HG02759 (cell line): ENCODE results near the gene IQCE.

ENCODE experiments used
- ATAC-seq: cut with Tn5 transposase; IDR thresholded peaks from one replicate; pipeline ENCODE4 v1.9.1; 2021; ENCODE audit warnings: mild to moderate bottlenecking, moderate library complexity; ENCODE audit not compliant: unreplicated experiment

Gene IQCE

DNA sequence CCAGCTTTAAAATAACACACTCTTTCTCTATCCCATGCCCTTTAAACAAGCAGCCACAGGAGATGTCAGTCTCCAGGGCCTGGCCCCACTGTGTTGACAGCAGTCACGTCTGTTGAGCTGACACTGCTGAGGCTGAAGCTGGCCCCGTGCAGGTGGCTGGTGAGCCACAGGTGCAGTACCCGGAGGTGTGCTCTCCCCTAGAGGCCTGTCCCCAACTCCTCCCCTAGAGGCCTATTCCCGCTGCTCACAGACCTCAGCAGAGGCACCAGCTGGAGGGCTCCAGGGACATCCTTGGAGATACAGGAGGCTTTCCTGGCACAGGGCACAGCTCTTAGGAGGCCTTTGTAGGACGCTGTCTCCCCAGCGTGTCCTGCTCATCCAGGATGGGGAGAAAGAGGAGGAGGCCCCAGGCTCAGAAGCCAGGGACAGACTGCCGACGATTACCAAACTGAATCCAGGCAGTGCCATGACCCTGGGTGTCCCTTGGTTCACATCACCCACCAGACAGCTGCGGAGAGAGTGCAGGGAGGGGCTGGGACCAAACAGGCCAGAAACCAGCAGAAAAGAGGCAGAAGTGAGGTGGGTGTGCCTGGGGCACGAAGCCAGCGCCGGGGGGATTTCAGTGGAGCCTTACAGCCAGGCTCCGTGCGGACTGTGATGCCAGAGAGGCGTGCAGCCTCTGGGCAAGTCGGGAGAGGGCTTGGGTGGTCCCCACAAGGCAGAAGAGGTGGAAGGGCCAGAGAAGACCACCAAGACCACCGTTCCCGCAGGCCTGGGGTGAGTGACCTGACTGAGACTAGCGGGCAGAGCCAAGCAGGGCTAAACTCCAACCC is 54.5 kb downstream of the IQCE start:
- no peak for ATAC-seq

DNA sequence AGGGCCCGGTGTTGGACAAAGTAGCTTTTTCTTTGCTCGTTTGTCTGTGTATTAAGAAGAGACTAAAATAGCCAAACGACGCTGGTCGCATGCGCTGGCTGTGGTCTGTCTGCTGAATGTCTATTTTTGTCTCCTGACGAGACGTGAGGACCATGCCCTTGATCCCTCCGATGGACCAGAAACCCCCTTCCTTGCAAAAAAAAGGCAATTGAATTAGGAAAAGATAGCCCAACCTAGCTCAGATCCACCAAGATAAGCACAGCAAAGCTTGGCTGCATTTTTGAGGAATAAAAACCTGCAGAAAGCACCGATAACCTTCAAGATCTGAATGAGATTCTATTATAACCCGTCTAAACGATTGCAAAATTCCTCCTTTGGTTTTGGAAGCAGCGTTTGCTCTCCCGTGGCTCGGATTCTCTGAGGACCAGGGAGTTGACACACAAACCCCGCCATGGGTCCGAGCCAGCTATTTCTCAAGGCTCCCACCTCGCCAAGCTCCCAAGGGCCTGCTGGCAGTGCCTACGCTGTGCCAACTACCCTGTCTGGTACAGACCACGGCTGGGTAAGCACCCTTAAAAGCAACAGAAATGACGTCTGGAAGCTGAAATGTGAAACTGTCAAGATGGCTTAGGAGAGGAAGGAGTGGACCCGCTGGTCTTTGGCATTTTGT is 55.3 kb downstream of the IQCE start:
- ATAC-seq = no peak

DNA sequence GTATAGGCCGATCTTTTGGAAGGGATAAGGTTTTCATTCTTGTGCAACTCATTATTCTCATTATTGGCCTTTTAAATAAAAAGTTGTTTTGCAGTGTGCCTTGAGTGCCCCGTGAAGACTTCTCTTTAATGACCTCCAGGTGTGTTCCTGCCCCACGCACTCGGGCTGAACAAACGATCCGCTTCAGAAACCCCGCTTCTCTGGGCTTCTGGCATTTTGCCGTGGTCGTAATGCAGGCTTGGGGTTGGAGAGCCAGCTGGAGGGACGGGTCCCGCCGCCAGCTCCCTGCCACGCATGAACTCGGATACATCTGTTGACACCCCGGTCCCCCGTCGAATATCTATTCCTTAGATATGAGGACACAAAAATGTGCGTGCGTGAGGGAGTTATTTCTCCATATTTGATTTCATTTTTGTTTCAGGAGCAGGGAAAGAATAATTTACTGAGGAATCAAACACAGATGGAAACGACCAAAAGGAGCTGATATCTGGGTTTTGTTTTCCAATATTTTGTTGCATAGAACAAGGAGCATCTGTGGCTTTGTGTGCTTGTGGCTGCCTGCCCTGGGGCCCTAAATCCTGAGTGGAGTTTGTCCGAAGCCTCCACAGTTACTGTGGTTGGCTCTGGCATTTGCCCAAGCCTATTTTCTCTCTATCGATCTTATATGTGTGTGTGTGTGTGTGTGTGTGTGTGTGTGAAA is 56.0 kb downstream of the IQCE start:
- no peak for ATAC-seq

DNA sequence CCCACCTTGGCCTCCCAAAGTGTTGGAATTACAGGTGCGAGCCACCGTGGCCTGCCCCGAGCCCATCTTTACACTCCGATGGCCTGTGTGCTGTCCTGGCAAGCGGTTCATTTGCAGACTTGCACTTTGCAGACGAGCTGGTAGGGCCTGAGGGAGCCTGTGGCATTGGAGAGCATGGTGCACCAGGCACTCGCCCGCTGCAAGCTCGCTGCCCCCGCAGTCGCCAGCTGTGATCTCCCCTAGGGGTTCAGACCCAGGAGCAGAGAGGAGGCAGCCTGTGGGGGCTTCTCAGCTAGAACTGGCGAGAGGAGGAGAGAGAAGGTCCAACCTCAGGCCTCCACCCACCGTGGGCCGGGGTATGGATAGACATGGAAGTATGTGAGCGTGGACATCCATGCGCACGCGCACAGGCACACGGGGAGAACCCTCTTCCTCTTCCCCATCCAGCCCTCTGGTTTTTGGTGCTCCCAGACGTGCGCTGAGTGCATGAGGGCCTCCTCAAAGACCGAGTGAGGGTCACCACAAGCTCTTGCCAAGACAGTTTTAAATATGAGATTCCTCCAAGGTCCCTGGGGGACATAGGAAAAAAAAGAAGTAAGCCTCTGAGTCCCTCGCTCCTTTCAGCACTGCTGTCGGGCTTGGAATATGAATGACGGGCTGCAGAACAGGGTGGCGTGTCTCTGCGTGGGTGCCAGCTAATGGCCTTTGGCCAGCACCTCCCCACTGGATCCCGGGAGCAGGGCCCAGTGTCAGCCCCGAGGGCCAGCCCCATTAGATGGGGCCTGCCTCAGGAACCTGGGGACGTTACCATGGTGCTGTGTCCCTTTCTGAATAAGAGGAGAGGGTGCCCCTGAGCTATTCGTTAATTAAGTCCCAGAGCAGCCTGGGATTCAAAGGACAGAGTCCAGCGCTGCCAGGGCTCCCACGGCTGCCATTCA is 57.9 kb downstream of the IQCE start:
- no peak for ATAC-seq

DNA sequence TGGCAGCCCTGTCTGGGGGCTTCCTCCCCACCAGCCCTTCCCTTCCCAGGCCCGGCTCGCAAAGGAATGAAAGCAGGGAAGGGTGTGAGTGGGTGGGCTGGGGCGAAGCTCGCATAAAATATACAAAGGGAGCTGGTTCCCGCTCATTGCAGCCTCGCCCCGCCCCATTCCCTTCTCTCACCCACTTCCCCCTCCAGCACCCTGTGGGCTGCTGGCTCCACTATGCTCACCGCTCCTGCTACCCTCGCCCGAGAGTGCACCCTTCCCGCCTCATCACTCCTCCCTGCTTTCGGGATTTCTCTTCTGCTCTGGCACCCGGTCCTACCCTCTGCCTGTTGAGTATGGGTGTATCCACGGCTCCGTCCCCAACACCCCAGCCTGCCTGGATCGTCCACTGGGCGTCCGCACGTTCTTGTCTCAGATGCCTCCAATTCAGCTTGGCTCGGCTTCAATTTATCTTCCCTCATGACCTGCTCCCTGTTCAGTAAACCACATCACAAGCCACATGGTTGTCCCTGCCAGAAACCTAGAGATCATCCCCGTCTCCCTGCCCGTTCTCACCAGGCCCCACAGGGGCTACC is 58.6 kb downstream of the IQCE start:
- no peak for ATAC-seq

DNA sequence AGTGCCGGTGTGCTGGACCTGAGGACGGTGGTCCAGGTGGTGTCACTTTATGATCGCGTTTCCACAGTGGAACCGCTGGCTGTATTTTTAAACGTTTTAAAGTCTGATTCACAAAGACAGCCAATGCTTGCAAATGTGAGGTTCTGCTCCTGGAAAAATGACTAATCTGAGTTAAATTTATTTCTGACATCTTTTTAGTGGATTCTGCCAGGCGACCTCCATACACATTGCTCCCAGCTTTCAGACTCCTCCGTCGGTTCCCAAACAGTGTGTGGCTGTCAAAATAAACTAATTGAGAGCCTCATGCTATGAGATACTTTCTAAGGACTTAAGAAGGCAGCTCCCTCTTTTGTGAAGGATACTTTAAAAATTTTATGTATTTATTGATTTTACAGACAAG is 60.3 kb downstream of the IQCE start:
- ATAC-seq = no peak

DNA sequence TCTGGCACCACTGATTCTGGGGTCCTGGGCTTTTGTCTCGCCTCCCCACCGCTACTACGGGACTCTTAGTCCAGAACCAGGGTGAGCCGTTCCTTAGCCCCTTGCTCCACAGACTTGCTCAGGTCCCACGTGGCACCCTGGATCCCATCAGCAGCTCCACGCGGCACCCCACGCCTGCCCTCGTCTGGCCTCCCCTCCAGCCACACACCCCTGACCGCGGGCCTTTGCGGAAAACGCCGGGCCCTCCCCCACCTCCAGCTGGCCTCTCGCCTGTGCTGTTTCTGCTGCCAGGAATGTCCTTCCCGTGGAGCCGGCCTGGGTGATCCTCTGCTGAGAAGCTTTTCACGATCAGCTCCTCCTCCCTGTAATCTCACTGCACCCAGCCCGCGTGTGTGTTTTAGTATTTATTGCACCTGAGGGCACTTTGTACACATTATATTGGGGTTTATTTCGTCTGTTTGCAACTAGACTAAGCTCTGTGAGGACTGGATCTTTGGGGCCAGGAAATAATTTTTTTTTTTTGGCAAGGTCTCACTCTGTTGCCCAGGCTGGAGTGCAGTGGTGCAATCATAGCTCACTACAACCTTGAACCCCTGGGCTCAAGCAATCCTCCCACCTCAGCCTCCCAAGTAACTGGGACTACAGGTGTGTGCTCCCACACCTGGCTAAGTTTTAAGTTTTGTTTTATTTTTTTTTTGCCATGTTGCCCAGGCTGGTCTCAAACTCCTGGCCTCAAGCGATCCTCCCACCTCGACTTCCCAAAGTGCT is 62.5 kb downstream of the IQCE start:
- ATAC-seq = no peak

DNA sequence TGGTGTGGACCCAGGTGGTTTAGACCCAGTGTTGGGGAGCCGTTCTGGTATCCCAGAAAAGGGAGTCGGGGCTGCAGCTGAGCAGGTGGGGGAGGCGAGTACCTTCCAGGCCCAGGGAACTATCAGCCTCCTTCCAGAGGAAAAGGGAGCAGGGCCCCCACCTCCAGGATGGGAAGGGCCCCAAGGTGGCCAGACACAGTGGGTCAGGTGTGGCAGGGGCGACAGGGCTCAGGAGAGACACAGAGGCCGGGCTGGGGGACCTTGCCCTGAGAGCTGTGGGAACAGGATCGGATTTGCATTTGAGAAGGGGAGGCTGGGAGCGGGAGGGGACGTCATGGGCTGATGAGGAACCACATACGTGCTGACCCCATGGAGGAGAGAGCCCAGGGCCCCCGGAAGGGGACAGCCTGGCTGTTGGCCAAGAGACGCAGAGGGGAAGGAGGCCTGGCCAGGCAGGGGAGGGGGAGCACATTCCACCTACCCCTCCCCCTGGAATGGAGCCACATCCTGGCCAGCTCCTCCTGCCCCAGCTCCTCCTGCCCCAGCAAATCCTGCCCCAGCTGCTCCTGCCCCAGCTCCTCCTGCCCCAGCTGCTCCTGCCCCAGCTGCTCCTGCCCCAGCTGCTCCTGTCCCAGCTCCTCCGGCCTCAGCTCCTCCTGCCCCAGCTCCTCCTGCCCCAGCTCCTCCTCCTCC is 63.3 kb downstream of the IQCE start:
- no peak for ATAC-seq

DNA sequence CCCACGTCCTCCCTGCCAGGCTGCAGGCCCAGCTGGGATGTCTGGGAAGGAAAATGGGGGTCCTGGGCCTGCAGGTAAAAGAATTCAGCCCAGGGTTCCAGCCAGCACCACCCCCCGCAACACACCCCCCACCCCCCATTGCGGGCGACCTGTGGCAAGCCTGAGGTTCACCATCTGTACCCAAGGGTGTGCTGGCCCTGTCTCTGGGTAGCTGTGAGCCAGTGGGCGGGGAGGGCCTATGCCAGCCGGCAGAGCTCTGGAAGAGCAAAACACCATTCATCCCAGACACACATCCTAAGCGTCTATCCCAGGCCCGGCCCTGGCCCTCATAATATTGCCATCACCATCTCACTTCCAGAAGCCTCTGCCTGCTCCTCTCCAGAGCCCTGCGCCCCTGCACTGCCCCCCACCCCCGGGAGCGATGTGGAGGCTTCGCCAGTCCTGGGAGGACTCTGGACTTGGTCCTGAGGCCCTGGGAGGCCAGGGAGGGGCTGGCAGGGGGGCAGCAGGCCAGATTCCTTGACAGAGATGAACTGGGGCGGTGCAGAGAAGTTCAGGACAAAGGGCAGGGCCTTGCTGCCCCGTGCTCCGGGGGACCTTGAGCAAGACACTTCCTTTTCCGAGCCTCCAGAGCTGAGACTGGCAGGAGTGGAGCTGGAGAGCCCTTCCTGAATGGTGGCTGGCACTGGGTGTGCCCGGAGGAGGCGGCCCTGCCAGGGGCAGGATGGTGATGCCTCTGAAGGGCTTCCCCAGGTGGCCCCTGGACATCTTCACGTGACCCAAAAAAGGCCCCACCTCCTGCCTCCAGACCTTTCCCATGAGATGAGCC is 64.3 kb downstream of the IQCE start:
- no peak for ATAC-seq

DNA sequence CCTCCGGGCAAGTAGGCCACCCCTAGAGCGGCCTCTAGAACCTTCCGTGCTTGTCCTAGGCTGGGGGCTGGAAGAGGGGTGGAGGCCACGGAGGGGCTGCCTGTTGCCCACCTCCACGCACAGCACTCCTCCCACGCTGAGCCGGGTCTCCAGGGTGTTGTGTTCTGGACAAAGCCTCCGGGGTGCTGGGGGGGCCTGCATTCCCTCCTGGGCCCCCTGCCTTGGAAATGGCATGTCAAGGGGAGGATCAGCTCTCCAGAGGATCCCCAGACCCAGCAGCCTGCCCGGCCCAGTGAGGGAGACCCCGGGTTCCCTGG is 64.9 kb downstream of the IQCE start:
- no peak for ATAC-seq

DNA sequence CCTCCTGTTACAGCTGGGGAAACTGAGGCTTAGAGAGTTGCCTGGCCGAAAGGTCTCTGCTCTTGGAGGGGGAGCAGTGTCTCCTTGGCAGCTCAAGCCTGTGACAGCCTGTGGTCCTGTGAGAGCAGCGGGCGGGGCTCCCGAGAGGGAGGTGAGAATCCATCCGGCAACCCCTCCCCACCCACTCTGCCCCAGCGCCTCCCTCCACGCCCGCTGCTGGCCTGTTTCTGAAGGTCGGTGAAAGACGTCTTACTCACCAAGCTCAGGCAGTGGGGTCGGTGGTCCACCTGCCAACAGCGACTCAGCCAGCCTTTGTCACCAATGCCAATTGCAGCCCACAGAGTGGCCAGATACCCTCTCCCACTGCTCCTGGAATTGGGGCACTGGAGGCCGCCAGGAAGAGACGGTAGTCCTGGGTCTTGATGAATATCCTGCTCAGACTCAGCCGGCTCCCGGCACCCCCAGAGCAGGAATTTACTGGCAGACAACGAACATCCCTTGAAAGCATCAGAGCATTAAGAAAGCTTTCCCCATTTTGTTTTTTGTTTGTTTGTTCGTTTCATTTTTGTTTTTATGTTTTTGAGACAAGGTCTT is 65.6 kb downstream of the IQCE start:
- no peak for ATAC-seq

DNA sequence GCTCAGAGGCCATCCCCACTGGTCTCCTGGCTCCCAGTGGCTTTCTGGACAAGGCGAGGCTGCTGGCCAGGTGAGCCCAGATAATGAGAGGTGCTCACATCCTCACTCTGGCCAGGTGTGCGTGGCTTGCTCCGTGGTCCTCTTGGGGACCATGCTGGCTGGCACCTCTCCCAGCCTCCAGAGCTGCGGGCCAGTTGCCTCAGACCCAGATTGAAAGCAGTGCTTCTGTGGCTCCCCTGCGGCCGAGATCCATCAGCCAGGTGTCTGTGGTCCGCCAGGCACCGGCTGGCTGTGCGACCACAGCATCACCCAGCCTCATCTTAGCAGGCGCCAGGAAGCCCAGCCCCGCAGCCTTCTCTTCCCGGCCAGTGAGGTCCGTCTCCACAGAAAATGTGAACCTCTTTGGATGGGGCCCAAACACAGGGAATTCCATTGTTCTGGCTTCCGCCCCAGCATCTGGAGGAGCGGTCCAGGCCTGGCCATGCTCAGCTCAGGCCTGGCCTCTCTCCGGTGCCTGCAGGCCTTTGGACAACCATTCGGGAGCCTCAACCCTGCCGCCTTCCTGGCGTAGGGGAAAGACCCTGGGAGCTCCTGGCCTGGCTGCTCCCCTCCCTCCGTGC is 67.8 kb downstream of the IQCE start:
- no peak for ATAC-seq

DNA sequence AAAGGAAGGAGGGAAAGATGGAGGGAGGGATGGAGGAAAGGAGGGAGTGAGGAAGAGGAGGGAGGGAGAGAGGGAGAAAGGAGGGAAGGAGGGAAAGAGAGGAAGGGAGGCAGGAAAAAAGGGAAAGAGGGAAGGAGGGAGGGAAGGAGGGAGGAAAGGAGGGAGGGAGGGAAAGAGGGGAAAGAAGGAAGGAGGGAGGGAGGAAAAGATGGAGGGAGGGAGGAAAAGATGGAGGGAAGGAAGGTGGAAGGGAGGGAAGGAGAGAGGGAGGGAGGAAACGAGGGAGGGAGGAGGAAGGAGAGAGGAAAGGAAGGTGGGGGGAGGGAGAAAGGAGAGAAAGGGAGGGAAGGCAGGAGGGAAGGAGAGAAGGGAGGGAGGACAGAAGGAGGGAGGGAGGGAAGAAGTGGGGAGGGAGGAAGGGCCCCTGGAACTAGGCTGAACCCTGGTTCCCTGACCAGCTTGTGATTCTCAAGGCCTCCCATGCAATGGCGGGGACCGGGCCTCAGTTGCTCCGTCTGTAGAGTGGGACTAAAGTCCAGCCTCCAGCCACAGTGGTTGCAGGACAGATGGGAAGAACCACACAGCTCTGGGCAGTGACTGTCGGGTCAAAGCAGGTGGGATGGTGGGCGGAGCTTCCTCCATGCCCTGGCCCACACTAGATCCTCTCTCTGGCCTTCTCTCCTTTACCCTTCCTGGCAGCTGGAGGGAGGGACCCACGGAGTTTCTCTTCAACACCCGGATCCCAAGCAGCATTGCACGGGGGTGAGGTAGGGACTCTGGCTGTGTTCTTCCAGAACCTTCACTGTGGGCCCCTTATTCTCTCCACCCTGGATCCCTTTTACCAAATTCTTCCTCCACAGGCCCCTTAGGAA is 68.7 kb downstream of the IQCE start:
- no peak for ATAC-seq

DNA sequence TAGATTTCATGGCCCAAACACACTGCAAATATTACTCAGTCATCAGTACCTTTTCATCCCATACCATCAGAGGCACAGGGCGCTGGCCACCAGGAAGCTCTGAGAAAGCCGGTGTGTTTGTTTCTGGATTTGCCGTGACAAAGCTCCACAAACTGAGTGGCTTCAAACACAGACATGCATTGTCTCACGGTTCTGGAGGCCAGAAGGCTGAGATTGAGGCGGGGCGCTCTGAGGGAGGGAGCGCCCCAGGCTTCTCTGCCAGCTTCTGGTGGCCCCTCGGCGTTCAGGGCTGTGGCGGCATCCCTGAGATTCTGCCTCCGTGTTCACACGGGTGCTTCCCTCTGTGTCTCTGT is 69.3 kb downstream of the IQCE start:
- no peak for ATAC-seq

DNA sequence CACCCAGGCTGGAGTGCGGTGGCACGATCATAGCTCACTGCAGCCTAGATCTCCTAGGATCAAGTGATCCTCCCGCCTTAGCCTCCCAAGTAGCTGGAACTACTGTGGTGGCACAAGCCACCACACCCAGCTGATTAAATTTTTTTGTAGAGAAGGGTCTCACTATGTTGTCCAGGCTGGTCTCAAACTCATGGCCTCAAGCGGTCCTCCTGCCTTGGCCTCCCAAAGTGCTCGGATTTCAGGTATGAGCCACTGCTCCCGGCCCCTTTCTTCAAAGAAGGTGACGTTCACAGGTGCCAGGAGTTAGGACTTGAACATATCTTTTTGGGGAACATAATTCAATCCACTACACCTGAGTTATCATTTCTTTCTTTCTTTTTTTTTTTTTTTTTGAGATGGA is 70.1 kb downstream of the IQCE start:
- ATAC-seq = no peak

DNA sequence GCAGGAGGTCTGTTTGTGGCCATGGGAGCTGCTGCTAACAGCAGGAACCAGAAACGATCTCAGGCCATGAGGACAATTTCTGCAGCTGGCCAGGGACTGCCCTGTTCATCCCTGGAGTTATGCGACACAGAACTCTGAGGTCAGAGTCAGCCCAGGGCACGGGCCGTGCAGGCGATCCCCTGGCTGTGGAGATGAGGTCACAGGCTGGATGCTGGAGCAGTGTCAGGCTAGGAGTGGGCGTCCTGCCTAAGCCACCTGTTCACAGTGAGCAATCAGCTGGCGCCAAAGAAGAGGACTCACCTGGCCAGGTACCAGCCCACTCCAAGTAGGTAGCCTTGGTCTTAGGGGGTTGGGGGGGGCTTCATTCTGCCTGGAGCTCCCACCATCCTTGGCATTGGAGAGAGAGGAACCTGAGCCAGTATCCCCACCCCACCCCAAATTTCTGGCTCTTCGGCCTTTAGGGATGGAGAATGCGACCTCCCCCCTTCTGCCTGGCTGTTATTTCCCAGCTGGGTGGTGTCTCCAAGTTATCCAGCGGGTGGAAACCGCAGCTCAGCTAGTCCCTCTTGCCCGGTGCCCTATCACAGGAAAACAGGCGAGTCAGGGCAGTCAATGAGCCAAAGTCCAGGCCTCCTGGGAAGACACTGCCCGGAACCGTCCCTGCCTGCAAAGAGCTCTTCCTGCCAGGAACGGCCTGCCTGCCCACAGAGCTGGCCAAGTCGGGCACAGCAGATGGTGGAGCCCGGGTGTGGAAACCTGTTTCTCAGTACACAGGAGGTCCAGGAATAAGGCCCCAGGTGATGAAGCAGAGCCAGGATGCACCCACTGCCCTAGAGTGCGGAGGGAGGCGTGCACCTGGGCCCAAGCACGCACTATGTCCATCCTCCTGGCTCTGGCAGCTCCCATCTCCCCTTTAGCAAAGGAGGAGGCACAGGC is 71.2 kb downstream of the IQCE start:
- no peak for ATAC-seq
